ENCODE measurements around the gene CALN1.
"Not testable (repeated sequence)": the region's sequence is repeated elsewhere in the genome, so short reads cannot be mapped to it uniquely, and the experiment has no call there.

The CALN1 gene

GRCh38 chr7:72267291-72267800 is 144.8 kb downstream of the CALN1 start:
- no peak for DNase-seq (ENCODE audit: low read depth)

DNA sequence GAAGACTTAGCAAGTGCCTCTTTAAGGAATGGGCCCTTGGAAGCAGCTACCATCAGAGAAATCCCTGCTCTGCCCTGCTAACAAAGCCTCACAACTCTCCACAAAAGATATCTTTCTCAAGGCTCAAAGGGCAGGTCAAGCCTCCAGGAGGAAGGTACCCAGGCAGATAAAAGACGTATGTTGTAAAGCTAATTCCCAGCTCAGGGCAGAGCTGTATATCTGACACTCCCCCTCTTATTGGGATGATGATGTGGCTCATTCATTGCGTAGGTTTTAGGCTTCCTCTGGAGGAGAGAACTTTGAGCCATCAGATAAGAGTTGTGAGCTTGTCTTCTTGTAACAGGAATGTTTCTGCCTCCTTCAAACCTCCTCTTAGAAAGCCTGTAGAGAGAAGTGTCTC is 145.4 kb downstream of the CALN1 start:
- no peak for DNase-seq (ENCODE audit: low read depth)

DNA sequence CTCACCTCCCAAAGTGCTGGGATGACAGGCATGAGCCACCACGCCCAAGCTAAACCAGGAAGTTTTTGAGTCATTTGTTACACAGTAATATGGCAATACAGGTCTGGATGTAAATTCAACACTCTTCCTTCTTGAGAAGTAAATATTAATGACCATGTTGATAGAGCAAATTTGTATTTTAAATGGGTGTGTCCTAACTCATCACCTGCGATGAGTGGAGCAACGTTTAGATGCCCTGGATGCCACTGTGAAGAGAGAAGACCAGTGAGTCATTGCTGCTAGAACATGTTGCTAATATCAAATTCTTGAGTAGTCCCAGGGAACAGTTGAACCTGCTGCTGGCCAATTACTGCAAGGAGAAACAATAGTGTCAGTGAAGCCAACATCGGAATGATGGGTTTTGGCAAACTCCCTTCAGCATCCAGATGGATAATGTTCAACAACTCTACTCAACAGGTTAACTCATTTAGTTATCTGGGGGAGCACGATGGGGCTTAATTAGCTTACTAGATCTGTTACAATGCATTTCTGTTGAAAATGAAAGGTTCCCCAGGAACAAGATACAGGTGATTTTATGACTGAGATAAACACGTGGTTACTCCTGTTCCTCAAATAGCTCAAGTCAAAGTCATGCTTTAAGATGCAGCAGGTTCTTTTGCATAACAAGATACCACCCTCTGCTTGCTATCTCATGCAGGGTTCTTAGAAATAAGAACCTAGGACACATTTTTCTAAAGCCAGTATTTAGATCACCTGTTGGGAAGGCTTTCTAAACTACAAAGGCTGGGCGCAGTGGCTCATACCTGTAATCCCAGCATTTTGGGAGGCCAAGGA is 146.8 kb downstream of the CALN1 start:
- DNase-seq (ENCODE audit: low read depth) = no peak

GRCh38 chr7:72260406-72260805 is 151.7 kb downstream of the CALN1 start:
- no peak for DNase-seq (ENCODE audit: low read depth)

- no peak for DNase-seq (ENCODE audit: low read depth)
Measured at GRCh38 chr7:72258074-72258473, 154.1 kb downstream of the CALN1 start.

GRCh38 chr7:72254455-72254854 is 157.7 kb downstream of the CALN1 start:
- no peak for DNase-seq (ENCODE audit: low read depth)

- DNase-seq (ENCODE audit: low read depth) = no peak
Measured at GRCh38 chr7:72249106-72249505, 163.0 kb downstream of the CALN1 start.

GRCh38 chr7:72244826-72245398 is 167.2 kb downstream of the CALN1 start:
- DNase-seq (ENCODE audit: low read depth) = no peak

GRCh38 chr7:72243329-72243728 is 168.8 kb downstream of the CALN1 start:
- no peak for DNase-seq (ENCODE audit: low read depth)

DNA sequence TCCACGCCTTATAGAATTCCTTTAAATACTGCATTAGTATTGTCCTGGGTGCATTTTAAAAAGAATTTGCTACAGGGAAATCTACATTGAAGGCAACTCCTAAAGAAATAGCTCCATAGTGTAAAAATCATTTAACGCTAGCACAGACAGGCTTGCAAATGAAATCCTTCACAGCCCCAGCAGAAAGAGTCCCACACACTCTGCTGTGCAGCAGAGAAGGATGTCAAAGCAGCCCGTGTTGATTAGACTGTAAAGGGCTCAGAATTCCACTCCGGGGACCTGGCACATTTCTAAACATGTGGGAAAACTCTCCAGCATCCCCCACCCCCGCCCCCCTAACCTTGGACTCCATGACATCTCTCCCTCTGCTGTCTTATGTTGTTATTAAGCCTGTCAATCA is 176.8 kb downstream of the CALN1 start:
- DNase-seq (ENCODE audit: low read depth) = no peak

GRCh38 chr7:72234086-72234485 is 178.1 kb downstream of the CALN1 start:
- DNase-seq (ENCODE audit: low read depth) = no peak

GRCh38 chr7:72230281-72230680 is 181.9 kb downstream of the CALN1 start:
- DNase-seq (ENCODE audit: low read depth) = no peak

DNA sequence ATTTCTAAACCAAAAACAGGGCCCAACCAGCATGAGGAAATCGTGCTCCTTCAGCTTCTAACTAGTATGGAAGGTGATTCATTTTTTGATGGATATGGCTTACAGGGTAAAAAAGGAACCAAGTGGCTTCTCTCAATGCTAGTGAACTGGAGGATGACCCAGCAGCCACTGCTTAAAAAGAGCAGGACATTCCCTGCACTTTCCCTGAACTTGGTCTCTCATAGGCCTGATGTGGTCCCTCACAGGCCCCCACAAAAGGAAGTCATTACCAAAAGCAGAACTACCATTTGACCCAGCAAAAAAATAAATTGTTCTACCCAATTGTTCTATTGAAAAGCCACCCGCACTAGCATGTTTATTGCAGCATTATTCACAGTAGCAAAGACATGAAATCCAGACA is 188.8 kb downstream of the CALN1 start:
- DNase-seq (ENCODE audit: low read depth) = no peak

GRCh38 chr7:72222136-72222535 is 190.0 kb downstream of the CALN1 start:
- no peak for DNase-seq (ENCODE audit: low read depth)

GRCh38 chr7:72219500-72219899 is 192.6 kb downstream of the CALN1 start:
- no peak for DNase-seq (ENCODE audit: low read depth)

DNA sequence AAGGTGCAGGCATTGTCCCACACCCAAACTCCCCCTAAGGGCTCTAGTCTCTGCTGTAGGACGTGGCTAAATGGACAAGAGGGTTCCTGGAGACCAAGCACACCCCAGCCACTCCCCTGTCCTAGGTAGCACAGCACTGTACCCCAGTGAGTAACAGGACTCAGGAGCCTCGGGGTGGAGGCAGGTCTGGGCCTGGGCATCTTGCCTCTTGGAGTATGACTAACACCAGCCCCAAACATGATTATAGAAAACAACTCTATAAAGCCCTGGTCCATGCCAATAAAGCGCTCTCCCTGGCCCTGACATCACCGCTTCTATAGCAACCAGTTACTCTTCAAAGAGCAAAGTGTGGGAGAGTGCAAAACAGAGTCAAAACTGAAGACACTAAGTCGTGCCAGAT is 195.0 kb downstream of the CALN1 start:
- DNase-seq (ENCODE audit: low read depth) = no peak

- DNase-seq (ENCODE audit: low read depth) = no peak
Measured at GRCh38 chr7:72213769-72214168, 198.4 kb downstream of the CALN1 start.

- no peak for DNase-seq (ENCODE audit: low read depth)
Measured at GRCh38 chr7:72213081-72213480, 199.1 kb downstream of the CALN1 start.

DNA sequence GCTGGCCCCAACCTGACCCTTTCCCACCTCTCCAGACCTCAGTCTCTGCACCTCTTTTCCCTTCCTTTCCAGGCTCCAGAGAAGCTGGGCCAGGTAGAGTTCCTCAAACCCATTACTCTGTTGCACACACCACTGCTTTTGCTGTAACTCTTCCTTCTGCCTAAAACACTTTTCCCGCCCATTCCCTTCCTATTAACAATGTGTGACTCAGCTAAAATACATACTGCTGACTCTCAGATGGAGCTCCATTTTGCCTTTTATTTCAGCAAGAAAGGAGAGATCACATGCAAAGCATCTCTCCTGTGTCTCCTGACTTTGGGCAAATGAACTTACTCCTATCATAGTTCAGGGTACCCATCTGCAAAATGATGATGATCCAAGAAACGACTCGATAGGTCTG is 201.0 kb downstream of the CALN1 start:
- DNase-seq (ENCODE audit: low read depth) = no peak

- not testable (repeated sequence) for DNase-seq (ENCODE audit: low read depth)
Measured at GRCh38 chr7:72209006-72209405, 203.1 kb downstream of the CALN1 start.

DNA sequence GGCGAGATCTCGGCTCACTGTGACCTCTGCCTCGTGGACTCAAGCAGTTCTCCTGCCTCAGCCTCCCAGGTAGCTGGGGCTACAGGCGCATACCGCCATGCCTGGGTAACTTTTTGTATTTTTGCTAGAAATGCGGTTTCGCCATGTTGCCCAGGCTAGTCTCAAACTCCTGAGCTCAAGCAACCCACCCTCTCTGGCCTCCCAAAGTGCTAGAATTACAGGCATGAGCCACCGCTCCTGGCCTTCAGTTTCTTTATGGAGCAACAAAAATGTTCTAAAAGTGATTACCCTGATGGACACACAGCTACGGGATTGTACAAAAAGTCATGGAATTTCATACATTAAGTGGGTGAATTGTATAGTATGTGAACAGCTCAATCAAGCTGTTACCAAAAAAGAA is 216.0 kb downstream of the CALN1 start:
- no peak for DNase-seq (ENCODE audit: low read depth)

DNA sequence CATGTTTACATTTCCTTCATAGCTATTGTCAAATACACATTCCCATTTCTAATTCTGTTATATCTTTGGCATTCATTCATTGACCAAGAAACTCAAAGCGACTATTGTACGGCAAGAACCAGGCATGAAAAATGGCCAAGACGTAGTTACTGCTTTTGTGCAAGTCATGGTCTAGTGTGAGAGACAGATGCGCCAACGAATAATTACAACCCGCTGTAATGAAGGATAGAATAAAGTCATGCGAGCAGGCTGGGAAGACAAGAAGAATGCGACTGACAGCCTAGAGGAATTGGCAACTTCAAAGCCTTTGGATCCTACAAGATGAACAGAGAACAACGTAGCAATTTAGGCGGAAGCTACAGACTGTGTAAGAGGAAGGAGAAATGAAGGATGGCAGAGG is 221.2 kb downstream of the CALN1 start:
- no peak for DNase-seq (ENCODE audit: low read depth)

GRCh38 chr7:72190146-72190545 is 222.0 kb downstream of the CALN1 start:
- DNase-seq (ENCODE audit: low read depth) = no peak

- no peak for DNase-seq (ENCODE audit: low read depth)
Measured at GRCh38 chr7:72187179-72187578, 225.0 kb downstream of the CALN1 start.
